AG08395 (cell line): ENCODE data around the gene MIPOL1.
"Not testable (repeated sequence)": the region's sequence is repeated elsewhere in the genome, so short reads cannot be mapped to it uniquely, and the experiment has no call there.

ENCODE experiments used
- DNase-seq: peaks from one replicate; pipeline ENCODE4 v3.0.0; 2012; ENCODE audit warnings: mixed read lengths, low spot score

The MIPOL1 gene

GRCh38 chr14:37289688-37290087 is 92.0 kb downstream of the MIPOL1 start:
- no peak for DNase-seq

- not testable (repeated sequence) for DNase-seq
Observed at GRCh38 chr14:37295262-37295661, 97.5 kb downstream of the MIPOL1 start.

GRCh38 chr14:37311252-37311651 is 113.5 kb downstream of the MIPOL1 start:
- no peak for DNase-seq

GRCh38 chr14:37318938-37319337 is 121.2 kb downstream of the MIPOL1 start:
- no peak for DNase-seq

- DNase-seq: no peak
Observed at GRCh38 chr14:37320106-37320505, 122.4 kb downstream of the MIPOL1 start.

- no peak for DNase-seq
Observed at GRCh38 chr14:37325332-37325731, 127.6 kb downstream of the MIPOL1 start.

- DNase-seq: no peak
Observed at GRCh38 chr14:37326434-37326833, 128.7 kb downstream of the MIPOL1 start.

- not testable (repeated sequence) for DNase-seq
Observed at GRCh38 chr14:37327933-37328332, 130.2 kb downstream of the MIPOL1 start.

- no peak for DNase-seq
Observed at GRCh38 chr14:37328673-37329072, 130.9 kb downstream of the MIPOL1 start.

- no peak for DNase-seq
Observed at GRCh38 chr14:37329189-37330001, 131.7 kb downstream of the MIPOL1 start.

- DNase-seq: no peak
Observed at GRCh38 chr14:37330910-37331309, 133.2 kb downstream of the MIPOL1 start.

- no peak for DNase-seq
Observed at GRCh38 chr14:37340353-37340752, 142.6 kb downstream of the MIPOL1 start.

- DNase-seq: peak; percentile 13
Observed at GRCh38 chr14:37343307-37344094, 145.8 kb downstream of the MIPOL1 start.

- DNase-seq: no peak
Observed at GRCh38 chr14:37363661-37364060, 165.9 kb downstream of the MIPOL1 start.

GRCh38 chr14:37369425-37369824 is 171.7 kb downstream of the MIPOL1 start:
- no peak for DNase-seq

- DNase-seq: no peak
Observed at GRCh38 chr14:37375566-37375965, 177.8 kb downstream of the MIPOL1 start.

- DNase-seq: no peak
Observed at GRCh38 chr14:37376944-37377609, 179.3 kb downstream of the MIPOL1 start.

GRCh38 chr14:37384870-37385596 is 187.3 kb downstream of the MIPOL1 start:
- DNase-seq: no peak

GRCh38 chr14:37397157-37397940 is 199.6 kb downstream of the MIPOL1 start:
- not testable (repeated sequence) for DNase-seq

- no peak for DNase-seq
Observed at GRCh38 chr14:37397941-37398215, 200.1 kb downstream of the MIPOL1 start.

- DNase-seq: no peak
Observed at GRCh38 chr14:37399517-37399916, 201.8 kb downstream of the MIPOL1 start.
